Dermis microvascular lymphatic vessel endothelial cell (primary cell): ENCODE results near the gene GLP2R. TPM values are rescaled to one million over a fixed set of nuclear protein-coding genes. Genes with fewer than 3 reads are reported as not detected.
A peak's percentile ranks its signal among the peaks of the same experiment; 100 is the strongest.

Experiments
- DNase-seq, 2 donors: peaks; one replicate each; pipeline versions ENCODE4 v3.0.0 to v3.0.0-alpha.2; 2010; ENCODE audit warnings: low read depth in 2 of 2
- total RNA-seq: library from RNA; depleted of rRNA; stranded (reverse); fragments of >200 nt; gene quantifications from 2 replicates; pipeline ENCODE4 v1.2.1, GENCODE V29; 2014

The GLP2R gene
- total RNA-seq, 1 donor from 2014 or later, result not detected

DNA sequence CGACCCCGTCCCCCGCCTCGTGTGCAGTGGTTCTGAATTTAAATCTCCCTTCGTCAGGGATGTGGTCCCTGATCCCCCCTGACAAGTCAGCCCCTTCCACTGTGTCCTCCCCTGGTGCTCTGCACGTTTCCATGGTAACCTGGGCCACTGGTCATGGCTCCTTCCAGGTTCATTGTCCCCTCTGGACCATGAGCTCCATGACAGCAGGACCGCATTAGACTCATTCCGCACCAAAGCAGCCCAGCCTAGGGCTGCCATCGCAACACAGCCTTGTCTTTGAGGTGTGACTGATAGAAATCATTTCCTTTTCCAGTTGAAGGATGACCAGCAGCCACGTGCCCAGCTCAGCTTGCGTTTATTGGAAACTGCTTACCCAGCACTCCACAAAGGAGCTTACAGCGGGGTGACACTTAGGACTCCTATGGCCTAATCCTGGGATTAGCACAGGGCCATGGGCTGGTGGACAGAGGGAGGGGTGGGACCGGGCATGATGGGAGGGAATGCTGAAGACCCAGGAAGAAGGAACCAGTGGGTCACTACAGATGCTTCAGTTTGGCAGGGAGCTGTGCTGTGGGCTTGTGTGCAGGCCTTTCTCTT is 71.7 kb downstream of the GLP2R start:
- no peak for DNase-seq

DNA sequence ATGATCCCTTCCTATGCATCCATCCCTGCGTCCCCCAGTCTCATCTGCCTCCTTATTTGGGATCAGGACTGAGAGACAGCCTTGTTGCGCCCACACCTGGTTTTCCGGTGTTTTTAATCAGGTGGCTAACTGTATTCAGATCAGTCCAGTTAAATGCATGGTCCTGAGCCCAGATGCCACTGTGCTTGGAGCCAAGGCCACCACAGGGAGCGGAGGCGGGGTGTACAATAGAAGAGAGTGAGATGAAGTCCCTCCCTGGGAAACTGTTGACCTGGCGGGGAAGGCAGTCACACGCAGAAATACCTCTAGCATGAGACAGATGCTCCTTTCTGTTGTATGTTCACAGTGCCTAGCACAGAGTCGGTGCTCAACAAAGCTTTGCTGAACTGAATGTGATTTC is 73.1 kb downstream of the GLP2R start:
- DNase-seq, result no peak

DNA sequence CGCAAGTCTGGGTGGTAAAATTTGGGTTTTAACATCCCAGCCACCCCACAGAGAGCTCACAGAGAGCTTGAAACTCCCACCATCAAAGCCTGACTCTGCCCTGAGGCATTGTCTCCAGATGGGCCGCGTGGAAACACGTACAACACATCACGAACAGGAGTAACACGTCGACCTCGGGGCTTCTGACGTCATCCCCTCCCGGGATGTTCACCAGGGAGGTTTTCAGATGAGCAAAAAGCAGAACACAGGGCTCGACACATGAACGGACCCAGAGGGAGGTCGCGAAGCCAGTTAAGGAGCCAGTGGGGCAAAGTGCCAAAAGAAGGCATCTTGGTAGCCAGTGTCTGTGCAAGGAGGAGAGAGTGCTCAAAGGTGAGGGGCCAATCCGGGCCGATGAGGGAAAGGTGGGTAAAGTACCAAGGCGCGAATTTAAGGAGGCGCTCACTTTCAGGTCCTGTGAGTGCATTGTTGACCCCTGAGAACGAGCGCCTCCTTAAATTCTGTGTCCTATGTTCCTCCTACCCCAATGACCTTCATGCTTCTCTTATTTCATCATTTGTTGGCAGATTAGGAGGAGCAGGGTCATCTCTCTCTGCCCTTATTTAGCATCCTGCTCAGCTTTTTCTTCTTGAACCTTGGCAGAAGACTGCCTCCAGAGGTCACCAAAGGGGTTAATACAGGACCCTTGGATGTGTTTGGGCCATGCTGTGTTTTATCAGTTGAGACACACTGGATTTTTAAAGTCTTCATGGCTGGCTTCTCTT is 73.7 kb downstream of the GLP2R start:
- DNase-seq, result no peak

GRCh38 chr17:9900044-9900594 is 74.4 kb downstream of the GLP2R start:
- DNase-seq, result no peak

GRCh38 chr17:9900784-9901183 is 75.1 kb downstream of the GLP2R start:
- peak in 1 of 2 donors; percentile 5 for DNase-seq

GRCh38 chr17:9902120-9902519 is 76.4 kb downstream of the GLP2R start:
- no peak for DNase-seq

DNA sequence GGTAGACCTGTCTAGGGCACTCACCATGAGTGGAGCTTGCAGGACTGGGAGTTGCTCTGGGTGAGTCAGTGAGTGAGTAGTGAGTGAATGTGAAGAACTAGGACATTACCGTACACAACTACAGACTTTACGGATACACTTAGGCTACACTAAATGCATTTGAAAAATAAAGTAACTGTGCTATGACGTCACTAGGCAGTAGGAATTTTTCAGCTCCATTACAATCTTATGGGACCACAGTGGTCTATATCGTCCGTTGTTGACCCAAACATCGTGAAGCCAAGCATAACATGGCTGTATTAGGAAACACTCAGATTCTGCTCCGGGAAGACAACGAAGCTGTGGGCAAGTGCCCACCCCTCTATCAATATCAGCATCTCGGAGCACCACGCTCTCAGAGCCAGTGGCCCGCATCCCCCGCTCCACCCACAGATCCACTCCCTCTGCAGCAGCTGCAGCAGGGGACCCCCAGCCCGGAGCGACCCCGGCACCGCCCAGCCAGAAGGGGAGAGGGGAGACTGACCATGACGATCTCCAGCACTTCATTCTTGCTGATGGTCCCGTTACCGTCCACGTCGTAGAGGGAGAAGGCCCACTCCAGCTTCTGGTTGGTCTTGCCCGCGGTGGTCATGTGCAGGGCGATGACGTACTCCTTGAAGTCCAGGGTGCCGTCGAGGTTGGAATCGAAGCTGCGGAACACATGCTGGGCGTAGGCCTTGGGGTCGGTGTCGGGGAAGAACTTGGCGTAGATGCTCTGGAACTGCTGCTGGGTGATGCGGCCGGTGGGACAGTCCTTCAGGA is 78.8 kb downstream of the GLP2R start:
- no peak for DNase-seq

- no peak for DNase-seq
These were observed 79.3 kb downstream of the GLP2R start, which contains the start of gene RCVRN for GRCh38 chr17:9905078-9905415. TSS of gene RCVRN (minus strand) at chr17:9905271. CDS start at chr17:9905180, 91 bp downstream.

DNA sequence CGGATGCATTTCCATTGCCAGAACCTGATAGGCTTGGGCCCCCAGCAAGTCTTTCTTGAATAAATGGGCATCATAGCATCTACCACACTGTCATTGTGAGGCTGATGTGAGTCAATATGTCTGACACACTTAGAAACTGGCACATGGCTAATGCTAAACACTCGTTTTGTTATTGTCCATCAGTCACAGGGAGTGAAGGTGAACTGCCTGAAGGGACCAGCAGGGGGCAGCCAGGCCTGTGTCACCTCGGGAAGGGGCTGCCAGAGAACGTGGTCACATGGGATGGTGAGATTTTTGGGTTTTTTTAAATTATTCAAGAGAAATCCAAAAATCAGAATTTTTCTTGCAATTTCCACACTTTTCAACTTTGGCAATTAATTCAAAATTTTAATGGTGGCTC is 80.2 kb downstream of the GLP2R start:
- DNase-seq, result no peak

- no peak for DNase-seq
These were observed 80.9 kb downstream of the GLP2R start for GRCh38 chr17:9906616-9907015.

DNA sequence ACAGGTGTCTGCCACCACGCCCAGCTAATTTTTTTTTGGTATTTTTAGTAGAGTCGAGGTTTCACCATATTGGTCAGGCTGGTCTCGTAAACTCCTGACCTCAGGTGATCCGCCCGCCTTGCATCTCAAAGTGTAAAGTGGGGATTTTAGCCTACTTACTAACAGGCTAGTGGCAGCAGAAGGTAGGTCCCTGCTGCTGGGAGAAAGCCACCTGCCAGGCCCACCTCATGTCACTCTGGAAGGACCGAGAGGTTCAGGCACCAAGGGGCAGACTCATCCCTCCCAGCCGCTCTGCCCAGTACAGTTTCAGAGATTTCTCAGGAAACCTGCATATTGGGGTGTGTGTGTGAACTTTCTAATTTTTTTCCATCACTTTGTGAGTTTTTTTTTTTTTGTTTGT is 81.4 kb downstream of the GLP2R start:
- DNase-seq, result no peak

GRCh38 chr17:9907883-9908648 is 82.3 kb downstream of the GLP2R start:
- DNase-seq, result no peak

DNA sequence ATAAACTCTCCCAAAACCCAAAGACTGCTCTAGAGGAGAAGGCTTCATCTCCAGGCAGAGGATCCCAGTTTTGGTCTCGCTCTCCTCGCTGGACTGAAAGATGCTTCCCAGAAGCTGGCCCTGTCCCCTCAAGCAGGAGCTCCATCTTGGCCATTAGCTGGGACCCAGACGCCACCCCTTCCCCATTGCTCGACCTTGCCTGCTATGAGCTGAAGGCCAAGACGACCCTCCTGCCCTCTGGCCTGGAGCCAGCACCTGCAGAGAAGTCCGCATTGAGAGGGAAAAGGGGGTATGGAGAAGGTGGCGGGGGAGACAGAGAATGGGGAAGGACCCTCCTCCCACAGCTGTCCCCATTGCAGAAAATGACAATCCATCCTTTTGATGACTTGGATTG is 82.9 kb downstream of the GLP2R start:
- DNase-seq, result no peak

DNA sequence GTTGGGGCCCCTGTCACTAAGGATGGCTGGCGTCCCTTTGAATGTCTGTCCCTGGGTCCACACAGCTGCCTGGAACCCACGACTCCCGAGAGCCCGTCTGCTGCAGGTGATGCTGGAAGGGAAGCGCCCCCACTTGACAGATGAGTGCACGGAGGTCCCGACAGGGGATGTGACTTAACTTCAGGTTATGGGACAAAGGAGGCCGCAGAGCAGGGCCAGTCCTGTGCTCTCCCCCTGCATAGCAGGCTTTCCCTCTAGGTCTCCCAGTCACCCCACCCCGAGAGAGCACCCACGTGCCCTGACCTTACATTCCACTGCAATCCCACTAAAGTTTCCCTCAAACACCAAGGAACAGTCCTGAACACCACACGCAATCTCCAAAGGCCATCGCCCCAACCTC is 85.4 kb downstream of the GLP2R start:
- DNase-seq, result no peak

- no peak for DNase-seq
These were observed 86.7 kb downstream of the GLP2R start for GRCh38 chr17:9912121-9913099.

DNA sequence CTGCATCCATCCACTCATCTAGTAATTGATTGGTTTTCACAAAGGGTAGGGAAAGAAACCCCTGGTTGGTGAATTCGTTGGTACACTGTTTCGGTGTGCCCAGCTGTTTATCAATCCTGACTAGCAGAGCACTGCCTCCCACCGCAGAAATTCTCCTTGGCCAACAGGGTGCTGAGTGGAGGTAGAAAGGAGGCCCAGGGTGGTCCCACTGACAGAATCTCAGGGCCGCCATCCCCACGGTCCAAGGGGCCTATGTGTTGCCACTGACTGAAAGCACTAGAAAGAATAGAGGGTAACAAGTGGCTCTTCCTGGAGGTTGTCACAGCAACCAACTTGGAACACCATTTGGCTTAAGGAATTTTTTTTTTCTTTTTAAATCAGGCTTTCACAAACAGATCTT is 87.8 kb downstream of the GLP2R start:
- no peak for DNase-seq

DNA sequence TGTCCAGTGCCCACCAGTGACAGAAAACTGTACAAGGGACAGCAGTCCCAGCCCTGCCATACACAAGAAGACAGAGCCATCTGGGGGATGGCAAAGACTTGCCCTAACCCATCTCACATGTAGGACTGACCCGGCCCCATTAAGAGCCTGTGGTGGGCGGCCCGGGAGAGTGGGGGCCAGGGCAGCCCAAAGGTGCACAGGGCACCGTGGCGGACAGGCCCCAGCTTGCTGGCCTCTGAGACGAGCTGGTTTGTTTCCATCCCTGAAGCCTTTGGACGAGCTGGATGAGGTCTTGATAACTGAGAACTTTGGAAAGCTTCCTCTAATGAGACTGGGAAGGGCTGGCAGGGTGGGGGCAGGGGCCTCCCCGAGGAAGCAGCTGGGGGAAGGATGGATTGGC is 90.4 kb downstream of the GLP2R start:
- DNase-seq, result no peak

- no peak for DNase-seq
These were observed 91.4 kb downstream of the GLP2R start for GRCh38 chr17:9917131-9917530.

DNA sequence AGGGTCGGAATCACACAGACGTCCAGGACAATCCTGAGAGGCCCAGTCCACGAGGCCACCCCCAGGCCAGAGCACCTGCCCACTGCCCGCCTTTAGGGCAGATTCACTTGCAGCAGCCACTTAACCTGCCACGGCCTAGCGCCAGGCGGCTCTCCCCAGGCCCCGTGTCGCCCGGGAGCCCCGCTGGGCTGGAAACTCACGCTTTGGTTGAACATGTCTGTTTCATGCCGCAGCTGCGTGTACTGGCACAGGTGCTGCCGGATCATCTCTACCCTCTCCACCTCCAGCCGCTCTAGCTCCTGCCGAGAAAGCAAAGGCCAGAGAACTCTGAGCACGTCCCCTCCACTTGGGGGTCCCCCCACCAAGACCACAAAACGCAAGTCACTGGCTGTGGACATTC is 92.1 kb downstream of the GLP2R start:
- DNase-seq, result no peak

DNA sequence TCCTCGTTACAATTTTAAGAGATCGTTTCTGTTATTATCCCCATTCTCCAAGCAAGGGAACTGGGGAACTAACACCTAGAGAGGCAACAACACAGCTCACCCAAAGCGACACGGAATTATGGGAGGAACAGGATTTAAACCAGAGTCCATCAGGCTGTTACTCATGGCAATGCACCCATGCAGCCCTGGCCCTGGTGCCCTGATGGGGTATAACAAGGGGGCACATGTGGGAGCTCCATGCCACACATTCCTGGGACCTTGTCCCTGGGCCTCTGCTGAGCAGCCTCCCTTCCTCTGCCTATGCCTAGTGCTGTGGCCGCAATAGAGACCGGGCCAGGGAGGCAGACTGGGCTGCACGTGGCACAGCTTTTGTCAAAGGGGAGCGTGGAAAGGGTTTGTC is 92.6 kb downstream of the GLP2R start:
- no peak for DNase-seq
